SJCRH30 (cell line): ENCODE results near the gene ERGIC3. TPM values are rescaled to one million over a fixed set of nuclear protein-coding genes. Genes with fewer than 3 reads are reported as not detected.

Source experiments
- DNase-seq, 2 experiments: peaks; one replicate each; pipeline ENCODE4 v3.0.0-alpha.2; 2015 to 2020
- H3K27ac ChIP-seq: fragments of 250-450 bp; sonication (Bioruptor Pico); 2 replicates; pipeline ENCODE4 v1.5.1; 2020; ENCODE audit warnings: mild to moderate bottlenecking, moderate library complexity
- H3K27me3 ChIP-seq: fragments of 250-450 bp; sonication (Bioruptor Pico); 2 replicates; pipeline ENCODE4 v1.5.1; 2020; ENCODE audit warnings: mild to moderate bottlenecking, moderate library complexity
- H3K36me3 ChIP-seq: fragments of 250-450 bp; sonication (Bioruptor Pico); 2 replicates; pipeline ENCODE4 v1.5.1; 2020; ENCODE audit warnings: mild to moderate bottlenecking, moderate library complexity
- H3K4me1 ChIP-seq: fragments of 250-450 bp; sonication (Bioruptor Pico); 2 replicates; pipeline ENCODE4 v1.5.1; 2020; ENCODE audit warnings: mild to moderate bottlenecking, moderate library complexity
- H3K4me3 ChIP-seq: fragments of 250-450 bp; sonication (Bioruptor Pico); 2 replicates; pipeline ENCODE4 v1.5.1; 2020; ENCODE audit warnings: mild to moderate bottlenecking, moderate library complexity
- H3K9me3 ChIP-seq: fragments of 250-450 bp; sonication (Bioruptor Pico); replicated peaks from 2 replicates; pipeline ENCODE4 v1.5.1; 2020; ENCODE audit warnings: mild to moderate bottlenecking, moderate library complexity
- total RNA-seq: library from RNA; depleted of rRNA; stranded (reverse); fragments of >200 nt; shearing (Covaris generic); gene quantifications from 2 replicates; pipeline ENCODE4 v1.2.3, GENCODE V29; 2014

The ERGIC3 gene
- total RNA-seq, 1 experiment from 2014 or later: 244 TPM

DNA sequence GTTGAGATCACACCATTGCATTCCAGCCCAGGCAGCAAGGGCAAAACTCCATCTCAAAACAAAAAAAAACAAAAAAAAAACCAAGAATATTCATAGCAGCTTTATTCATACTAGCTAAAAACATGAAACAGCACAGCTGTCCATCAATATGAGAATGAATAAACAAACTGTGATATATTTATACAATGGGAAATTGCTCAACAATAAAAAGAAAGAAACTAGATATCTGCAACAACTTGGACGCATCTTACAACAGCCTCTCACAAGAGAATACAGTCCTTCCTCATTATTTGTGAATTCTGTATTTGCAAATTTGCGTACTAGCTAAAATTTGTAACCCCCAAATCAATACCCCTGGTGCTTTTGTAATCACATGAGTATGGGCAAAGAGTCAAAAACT, 45.6 kb downstream of the ERGIC3 start:
- no peaks in the 10 kb centered on the region for H3K36me3 ChIP-seq
- DNase-seq: no peak
- H3K4me3 ChIP-seq: no peak overlapping the region
- H3K27me3 ChIP-seq: no peaks in the 10 kb centered on the region
- peaks cover 2% of the 10 kb centered on the region; the same call in 1 of the 2 replicates for H3K4me1 ChIP-seq
- no peaks in the 10 kb centered on the region for H3K9me3 ChIP-seq
- H3K27ac ChIP-seq: no peak overlapping the region

DNA sequence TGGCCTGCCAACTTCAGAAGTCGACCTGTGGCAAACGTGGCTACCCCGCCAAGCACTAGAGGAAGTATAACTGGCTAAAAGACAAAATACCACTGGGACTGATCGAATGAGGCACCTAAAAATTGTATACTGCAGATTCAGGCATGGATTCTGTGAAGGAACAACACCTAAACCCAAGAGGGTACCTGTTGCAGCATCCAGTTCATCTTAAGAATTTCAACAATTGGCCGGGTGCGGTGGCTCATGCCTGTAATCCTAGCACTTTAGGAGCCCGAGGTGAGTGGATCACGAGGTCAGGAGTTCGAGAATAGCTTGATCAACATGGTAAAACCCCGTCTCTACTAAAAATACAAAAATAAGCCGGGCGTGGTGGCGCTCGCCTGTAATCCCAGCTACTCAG, 46.5 kb downstream of the ERGIC3 start:
- H3K27me3 ChIP-seq: no peaks in the 10 kb centered on the region
- H3K36me3 ChIP-seq: no peaks in the 10 kb centered on the region
- H3K4me1 ChIP-seq: peaks cover 2% of the 10 kb centered on the region; the same call in 1 of the 2 replicates
- DNase-seq: no peak
- H3K27ac ChIP-seq: no peak overlapping the region
- no peaks in the 10 kb centered on the region for H3K9me3 ChIP-seq
- H3K4me3 ChIP-seq: no peak overlapping the region

DNA sequence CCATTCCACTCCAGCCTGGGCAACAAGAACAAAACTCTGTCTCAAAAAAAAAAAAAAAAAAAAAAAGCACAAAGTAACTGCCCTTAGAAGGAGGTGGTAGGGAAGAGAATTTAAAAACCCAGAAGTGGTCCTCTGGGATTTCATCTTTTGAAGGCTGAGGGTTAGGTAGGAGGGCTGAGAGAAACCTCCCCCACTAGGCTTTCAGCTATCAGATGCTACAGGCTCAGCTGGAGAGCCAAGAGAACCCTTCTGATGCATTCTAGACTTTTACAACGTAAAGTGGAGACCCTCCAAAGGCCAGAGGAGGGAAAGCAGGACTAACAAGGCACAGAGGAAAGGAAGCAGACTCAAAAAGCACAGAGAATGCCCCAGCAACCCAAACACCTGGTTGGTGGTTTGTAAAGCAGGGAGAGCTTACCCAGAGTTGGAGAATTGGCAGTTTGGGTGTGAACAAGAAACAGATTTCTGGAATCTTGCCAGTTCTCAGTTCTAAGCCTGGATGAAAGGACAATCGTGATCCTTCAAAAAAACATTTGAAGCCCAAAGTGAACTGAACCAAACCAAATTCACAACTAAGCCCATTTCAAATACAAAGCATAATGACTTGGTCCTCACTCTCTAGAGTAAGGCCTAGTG, 50.6 kb downstream of the ERGIC3 start:
- H3K27me3 ChIP-seq: no peaks in the 10 kb centered on the region
- peak in 1 of 2 experiments; percentile 51 for DNase-seq
- H3K36me3 ChIP-seq: no peaks in the 10 kb centered on the region
- no peak overlapping the region for H3K4me3 ChIP-seq
- no peak overlapping the region for H3K27ac ChIP-seq
- H3K9me3 ChIP-seq: no peaks in the 10 kb centered on the region
- H3K4me1 ChIP-seq: peaks cover 17% of the 10 kb centered on the region

DNA sequence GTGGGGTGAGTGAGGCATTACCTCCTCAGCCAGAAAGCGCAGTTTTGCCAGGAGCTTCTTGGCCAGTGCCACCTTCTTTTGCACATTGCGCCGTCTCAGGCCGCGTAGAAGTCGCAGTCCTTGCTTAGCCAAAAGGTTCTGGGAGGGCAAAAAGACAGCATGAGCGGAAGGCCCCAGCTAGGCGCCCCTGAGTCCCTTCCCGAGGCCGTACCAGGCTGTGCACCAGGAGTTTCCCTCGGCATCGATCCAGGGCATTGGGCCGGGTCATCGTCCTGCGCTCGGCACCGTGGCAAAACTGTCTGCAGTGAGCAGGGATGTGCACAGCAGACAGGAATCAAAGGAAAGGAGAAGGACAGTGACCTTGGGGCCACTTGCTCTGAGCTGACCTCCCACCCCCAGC, 53.6 kb downstream of the ERGIC3 start:
- no peak overlapping the region for H3K4me3 ChIP-seq

DNA sequence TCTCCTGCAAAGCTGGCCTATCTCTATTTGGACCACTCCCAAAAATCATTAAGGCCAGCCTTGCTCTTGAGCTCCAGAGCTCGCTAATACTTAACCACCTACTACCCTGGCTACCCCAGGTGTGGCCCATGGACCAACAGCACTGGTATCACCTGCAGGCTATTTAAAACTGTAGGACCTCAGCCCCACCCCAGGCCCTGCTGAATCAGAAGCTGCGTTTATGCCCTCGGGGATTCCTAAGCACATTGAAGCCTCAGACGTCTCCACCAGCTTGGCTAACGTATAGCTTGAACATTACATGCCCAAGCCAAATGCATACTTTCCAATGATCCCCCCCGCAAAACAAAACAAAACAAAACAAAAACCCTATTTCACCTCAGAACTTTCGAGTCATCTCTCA, 54.0 kb downstream of the ERGIC3 start:
- no peaks in the 10 kb centered on the region for H3K36me3 ChIP-seq
- no peak for DNase-seq
- peaks cover 29% of the 10 kb centered on the region for H3K4me1 ChIP-seq
- H3K9me3 ChIP-seq: no peaks in the 10 kb centered on the region
- no peaks in the 10 kb centered on the region for H3K27me3 ChIP-seq
- H3K27ac ChIP-seq: no peak overlapping the region
- H3K4me3 ChIP-seq: no peak overlapping the region

More for the DNA sequence above, 53.6 kb downstream of the ERGIC3 start:
- Histone ChIP-seq H3K27ac (no peak overlapping the region), H3K27me3 (no peaks in the 10 kb centered on the region), H3K4me1 (peaks cover 29% of the 10 kb centered on the region), H3K36me3 (no peaks in the 10 kb centered on the region), H3K9me3 (no peaks in the 10 kb centered on the region)
- no peak for DNase-seq

DNA sequence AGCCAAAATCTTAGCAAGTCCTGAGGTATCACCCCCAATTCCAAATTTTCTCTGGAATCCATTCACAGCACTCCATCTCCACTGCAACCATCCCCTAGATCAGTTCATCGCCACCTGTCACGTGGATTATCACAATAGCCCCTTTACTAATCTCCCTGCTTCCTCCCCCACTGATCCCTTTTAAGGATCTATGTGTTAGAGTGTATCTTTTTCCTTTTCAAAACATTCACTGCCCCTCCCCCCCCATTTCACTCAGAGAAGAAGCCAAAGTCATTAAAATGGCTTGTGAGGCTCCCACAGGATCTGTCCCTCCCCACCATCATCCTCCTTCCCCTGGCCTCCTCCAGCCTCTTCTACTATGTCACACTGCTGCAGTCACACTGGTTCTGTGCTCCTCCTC, 55.3 kb downstream of the ERGIC3 start:
- Histone ChIP-seq H3K4me3 (no peak overlapping the region), H3K27me3 (no peaks in the 10 kb centered on the region), H3K27ac (no peak overlapping the region), H3K9me3 (no peaks in the 10 kb centered on the region), H3K4me1 (peaks cover 29% of the 10 kb centered on the region), H3K36me3 (no peaks in the 10 kb centered on the region)
- peak; percentile 66 to 89 for DNase-seq

DNA sequence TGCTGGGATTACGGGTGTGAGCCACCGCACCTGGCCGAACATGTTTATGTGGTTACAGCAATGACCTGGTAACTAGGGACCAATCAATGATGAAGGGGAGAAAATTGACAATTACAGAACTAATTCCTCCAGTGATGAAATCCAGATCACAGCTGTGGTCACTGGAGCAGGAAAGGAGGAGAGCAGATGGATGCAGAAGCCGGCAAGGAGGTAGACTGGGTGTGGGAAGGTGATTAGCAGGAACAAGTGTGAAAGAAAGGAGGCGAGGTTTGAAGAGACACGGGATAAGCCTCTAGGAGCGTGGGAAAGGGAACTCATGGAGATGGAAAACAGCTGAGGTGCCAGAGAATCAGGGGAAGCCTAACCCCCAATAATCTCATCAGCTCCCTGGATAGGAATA, 56.6 kb downstream of the ERGIC3 start:
- H3K36me3 ChIP-seq: no peaks in the 10 kb centered on the region
- H3K27ac ChIP-seq: no peak overlapping the region
- H3K9me3 ChIP-seq: no peaks in the 10 kb centered on the region
- peak; percentile 56 to 87 for DNase-seq
- H3K4me3 ChIP-seq: no peak overlapping the region
- H3K27me3 ChIP-seq: no peaks in the 10 kb centered on the region
- peaks cover 29% of the 10 kb centered on the region for H3K4me1 ChIP-seq

DNA sequence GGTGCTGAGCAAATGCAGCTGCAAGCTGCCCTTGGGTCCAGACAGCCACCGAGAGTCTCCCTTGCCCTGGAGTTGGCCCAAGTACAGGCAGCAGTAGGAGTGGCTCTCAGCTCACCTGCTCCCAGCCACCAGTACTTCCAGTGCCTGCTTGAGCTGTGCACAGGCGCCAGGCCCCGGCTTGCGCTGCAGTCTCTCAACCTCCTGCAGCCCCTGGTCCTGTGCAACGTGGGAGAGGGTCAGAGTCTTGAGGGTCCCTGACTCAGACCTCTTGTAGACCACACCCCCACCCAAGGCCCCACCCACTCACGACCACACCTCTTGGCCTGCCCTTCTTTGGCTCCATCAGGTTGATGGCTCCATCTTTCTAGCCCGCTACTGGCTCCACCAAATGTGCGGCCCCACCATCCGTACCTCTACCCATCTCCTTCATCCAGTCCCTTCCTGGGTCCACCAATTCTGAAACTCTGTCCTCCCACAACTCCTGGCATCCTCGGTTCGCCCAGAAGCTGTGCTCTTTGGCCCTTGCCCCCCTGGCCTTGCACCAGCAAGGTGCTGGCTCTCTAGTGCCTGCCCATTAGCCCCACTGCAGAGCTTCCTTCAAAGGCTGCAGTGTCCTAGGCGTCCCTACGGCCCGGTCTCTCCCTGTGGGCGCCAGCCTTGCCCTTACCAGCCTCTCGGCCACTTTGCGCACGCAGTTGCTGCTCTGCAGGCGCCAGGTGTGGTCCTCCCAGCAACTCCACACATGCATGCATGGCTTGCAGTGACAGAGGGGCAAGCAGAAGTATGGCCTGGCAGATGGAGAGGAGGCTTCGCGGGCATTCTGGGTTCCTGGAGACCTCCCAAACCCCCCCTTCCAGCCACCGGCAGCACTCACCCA, 57.3 kb downstream of the ERGIC3 start:
- DNase-seq: no peak
- H3K27me3 ChIP-seq: no peaks in the 10 kb centered on the region
- peaks cover 29% of the 10 kb centered on the region for H3K4me1 ChIP-seq
- H3K4me3 ChIP-seq: no peak overlapping the region
- H3K9me3 ChIP-seq: no peaks in the 10 kb centered on the region
- H3K36me3 ChIP-seq: no peaks in the 10 kb centered on the region
- no peak overlapping the region for H3K27ac ChIP-seq

DNA sequence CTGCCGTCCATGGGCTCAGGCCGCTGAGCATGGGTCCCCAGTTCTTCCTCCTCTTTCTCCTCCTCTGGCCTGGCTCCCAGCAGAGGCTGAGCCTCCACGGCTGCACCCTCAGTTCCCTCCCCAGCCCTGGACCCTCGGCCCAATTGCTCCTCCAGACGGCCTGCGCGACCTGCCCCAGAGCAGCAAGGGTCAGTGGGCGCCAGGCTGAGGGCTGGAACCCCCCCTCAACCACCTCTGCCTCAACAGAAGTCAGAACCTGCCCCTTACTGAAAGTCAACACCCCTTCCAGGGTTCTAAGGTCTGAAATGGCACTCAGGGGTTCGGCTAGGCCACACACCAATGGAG, 57.9 kb downstream of the ERGIC3 start:
- no peak for DNase-seq
- Histone ChIP-seq H3K9me3 (no peaks in the 10 kb centered on the region), H3K27ac (no peak overlapping the region), H3K4me1 (peaks cover 29% of the 10 kb centered on the region), H3K27me3 (no peaks in the 10 kb centered on the region), H3K4me3 (no peak overlapping the region), H3K36me3 (no peaks in the 10 kb centered on the region)

DNA sequence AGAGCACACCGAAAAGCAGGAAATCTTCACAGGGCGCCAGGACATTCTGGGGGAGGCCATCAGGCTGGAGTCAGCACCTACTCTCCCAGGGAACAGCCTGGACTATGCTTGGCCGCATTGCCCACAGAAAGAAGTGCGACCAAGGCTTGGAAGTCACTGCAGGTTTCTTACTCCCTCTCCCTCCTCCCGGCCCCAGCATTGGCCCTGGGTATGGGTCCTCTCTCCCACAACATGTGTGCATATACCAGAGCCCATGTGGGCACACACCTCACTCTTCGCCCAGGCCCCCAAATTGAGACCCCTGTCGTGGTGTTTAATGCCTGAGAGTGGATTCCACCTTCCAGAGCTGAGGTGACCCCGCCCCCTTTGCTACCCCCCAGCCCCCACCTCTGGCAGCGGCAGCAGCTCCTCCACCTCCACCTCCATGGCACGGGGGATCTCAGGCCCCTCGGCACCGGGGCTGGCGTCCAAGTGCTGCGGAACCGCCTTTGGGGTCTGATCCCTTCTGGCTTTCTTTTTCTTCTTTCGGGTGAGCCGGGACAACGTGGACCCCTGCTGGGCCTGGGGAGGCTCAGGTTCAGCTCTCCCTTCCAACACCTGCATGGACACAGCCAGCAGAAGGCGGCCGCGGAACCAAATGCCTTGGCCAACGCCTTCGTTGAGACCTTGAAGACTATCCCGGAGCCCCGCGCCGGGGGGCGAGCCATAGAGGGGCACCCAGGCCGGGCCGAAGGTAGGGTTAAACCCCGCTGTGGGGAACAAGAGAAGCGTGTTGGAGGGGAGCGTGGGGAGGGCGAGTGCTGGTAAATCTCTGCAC, 58.5 kb downstream of the ERGIC3 start:
- H3K4me3 ChIP-seq: no peak overlapping the region
- H3K9me3 ChIP-seq: no peaks in the 10 kb centered on the region
- H3K36me3 ChIP-seq: no peaks in the 10 kb centered on the region
- H3K4me1 ChIP-seq: peaks cover 29% of the 10 kb centered on the region
- DNase-seq: no peak
- no peaks in the 10 kb centered on the region for H3K27me3 ChIP-seq
- H3K27ac ChIP-seq: no peak overlapping the region

DNA sequence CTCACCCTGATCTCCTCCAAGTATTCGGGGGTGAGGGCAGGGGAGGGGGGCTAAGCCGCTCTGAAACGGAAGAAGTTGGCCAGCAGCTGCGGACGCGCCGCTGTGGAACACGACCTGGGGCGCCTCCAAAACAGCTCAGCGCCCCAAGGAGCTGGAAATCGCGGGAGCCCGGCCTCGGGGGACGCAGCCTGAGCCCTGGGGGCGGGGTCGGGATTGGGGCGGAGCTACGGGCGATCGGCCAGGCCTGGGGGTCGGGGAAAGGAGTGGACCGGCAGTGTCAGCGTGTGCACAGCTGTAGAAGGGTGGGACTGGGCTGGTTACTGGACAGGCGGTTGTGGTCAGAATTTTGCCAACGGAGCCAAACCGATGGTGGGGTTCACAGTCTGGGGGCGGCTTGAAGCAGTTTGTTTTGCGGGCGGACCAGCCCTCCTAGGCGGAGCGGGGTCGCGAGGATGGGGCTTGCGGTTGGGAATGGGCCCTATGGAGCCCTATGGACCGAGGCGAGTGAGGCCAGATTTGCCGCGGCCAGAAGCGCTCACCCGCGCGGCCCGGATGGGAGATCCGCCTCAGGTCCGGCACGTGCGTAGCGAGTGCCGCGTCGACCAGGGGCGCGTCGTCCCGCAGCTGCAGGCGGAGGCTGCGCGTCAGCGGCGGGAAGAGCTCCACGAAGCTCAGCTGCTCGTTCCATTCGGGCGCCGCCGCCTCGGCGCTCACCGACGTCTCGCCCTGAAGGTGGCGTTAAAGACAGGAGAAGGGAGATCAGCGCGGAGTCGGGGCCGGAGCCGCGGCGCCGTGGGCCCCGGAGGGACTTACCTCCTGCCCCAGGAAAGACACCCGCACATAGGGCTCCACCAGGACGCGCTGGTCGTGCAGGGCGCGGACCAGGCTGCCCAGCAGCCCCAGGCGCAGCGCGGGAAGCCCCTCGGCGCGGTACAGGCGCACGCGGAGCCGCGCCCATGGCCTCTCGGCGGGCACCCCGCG, 59.4 kb downstream of the ERGIC3 start:
- no peaks in the 10 kb centered on the region for H3K9me3 ChIP-seq
- peaks cover 26% of the 10 kb centered on the region for H3K4me1 ChIP-seq
- H3K27me3 ChIP-seq: no peaks in the 10 kb centered on the region
- DNase-seq: no peak
- no peaks in the 10 kb centered on the region for H3K36me3 ChIP-seq
- no peak overlapping the region for H3K27ac ChIP-seq
- H3K4me3 ChIP-seq: no peak overlapping the region

DNA sequence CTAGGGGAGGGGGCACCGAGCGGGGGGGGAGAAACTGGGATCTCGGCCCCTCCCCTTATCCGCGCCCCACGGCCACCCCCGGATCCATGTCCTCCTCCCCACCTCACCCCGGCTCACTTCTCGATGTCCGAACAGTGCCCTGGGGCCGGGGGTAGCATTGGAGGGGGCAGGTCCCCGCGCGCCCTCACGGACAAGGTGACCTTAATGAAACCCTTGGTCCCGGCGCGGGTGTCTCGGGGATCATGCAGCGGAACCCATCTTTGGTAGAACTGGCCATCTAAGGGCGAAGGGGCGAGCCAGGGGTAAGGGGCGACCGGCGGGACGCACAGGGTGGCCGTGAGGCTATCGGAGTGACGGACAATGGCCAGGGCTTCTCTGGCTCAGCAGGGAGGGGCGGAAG, 60.1 kb downstream of the ERGIC3 start:
- no peak overlapping the region for H3K4me3 ChIP-seq
- H3K27ac ChIP-seq: no peak overlapping the region
- no peak for DNase-seq
- H3K4me1 ChIP-seq: peaks cover 19% of the 10 kb centered on the region
- H3K36me3 ChIP-seq: no peaks in the 10 kb centered on the region
- H3K9me3 ChIP-seq: no peaks in the 10 kb centered on the region
- H3K27me3 ChIP-seq: no peaks in the 10 kb centered on the region

DNA sequence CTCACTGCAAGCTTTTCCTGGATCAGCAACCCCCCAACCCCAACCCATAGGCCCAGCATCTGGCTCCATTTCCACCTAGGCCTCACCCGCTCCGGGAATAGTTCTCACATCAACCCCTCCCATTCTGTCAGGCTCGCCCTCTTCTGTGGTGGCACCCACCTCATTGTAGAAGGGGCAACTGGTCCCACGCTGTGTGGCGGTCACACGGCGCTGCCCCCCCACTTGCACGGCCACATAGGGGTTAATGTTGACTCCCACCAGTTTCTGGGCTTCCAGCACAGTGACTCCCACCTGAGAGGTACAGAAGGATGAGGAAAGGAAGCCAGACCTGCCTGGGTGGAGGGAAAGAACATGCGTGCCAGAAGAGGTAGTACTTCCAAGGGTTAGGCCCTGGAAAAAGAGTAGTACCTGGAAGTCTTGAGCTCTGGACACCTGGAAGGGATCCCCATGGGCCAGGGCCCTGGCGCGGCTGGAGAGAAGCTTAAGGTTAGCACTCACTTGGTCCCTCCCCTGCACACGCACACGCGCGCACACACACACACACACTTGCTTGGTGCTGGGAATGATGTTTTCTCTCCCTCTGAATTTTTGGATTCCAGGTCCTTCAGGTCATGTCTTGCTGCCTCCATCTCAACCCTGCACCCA, 61.1 kb downstream of the ERGIC3 start:
- Histone ChIP-seq H3K9me3 (no peaks in the 10 kb centered on the region), H3K4me1 (peaks cover 10% of the 10 kb centered on the region), H3K4me3 (no peak overlapping the region), H3K36me3 (no peaks in the 10 kb centered on the region), H3K27ac (no peak overlapping the region), H3K27me3 (no peaks in the 10 kb centered on the region)
- no peak for DNase-seq
